Cardiac fibroblast (primary cell): ENCODE measurements around the gene XRRA1.

Experiments
- DNase-seq, 2 donors: peaks; one replicate each; pipeline versions ENCODE4 v3.0.0 to v3.0.0-alpha.2; 2010; ENCODE audit warnings: low read depth in 2 of 2
- H3K4me3 ChIP-seq, 2 donors: replicated peaks in 1 of 2; 1 replicate in 1 of 2; 2 replicates in 1 of 2; pipeline ENCODE4 v1.5.1; 2011; ENCODE audit warnings: low read depth in 2 of 2, low read length in 2 of 2, mild to moderate bottlenecking in 2 of 2, moderate library complexity in 1 of 2
- TF ChIP-seq, protein P1 (sequence below): IDR thresholded peaks from one replicate; pipeline ENCODE4 v1.5.1; 2011; ENCODE audit warnings: low read depth, mild to moderate bottlenecking, low read length, inconsistent platforms

The XRRA1 gene

DNA sequence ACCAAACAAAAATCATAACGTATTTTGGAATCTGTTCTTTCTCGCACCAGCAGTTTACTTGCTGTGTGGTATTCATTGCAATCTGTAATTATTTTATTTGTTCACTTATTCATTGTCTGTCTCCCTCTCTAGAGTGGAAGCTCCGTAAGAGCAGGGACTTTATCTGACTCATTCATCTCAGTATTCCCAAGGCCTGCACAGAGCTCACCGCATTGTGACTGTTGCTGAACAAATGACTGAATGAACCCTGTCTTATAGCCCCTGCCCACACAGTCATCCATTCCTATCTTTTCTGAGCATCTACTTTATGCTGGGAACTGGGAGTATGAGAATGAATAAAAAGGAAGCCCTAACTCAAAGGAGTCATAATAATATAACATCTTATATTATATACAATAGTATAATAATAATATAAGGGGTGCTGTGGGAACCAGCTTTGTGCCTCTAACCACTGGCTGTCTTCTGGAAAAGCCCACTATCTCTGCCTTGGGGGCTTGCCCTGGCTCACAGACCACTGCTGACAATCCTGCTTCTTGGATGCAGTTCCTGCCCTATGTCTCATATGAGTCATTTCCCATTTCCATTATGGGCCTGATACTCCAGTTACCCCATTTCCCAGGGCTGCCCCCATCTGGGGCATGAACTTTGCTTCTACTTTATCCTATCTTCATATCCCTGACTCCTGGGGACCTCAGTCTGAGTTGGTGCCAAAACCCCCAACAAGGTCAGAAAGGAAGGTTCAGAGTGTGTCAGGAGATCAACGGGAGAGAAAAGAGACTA lies 11.0 kb downstream of the XRRA1 start:
- H3K4me3 ChIP-seq: no peak overlapping the region
- DNase-seq: peak; percentile 45 to 79
- TF ChIP-seq, protein P1, sequence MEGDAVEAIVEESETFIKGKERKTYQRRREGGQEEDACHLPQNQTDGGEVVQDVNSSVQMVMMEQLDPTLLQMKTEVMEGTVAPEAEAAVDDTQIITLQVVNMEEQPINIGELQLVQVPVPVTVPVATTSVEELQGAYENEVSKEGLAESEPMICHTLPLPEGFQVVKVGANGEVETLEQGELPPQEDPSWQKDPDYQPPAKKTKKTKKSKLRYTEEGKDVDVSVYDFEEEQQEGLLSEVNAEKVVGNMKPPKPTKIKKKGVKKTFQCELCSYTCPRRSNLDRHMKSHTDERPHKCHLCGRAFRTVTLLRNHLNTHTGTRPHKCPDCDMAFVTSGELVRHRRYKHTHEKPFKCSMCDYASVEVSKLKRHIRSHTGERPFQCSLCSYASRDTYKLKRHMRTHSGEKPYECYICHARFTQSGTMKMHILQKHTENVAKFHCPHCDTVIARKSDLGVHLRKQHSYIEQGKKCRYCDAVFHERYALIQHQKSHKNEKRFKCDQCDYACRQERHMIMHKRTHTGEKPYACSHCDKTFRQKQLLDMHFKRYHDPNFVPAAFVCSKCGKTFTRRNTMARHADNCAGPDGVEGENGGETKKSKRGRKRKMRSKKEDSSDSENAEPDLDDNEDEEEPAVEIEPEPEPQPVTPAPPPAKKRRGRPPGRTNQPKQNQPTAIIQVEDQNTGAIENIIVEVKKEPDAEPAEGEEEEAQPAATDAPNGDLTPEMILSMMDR: no peak

DNA sequence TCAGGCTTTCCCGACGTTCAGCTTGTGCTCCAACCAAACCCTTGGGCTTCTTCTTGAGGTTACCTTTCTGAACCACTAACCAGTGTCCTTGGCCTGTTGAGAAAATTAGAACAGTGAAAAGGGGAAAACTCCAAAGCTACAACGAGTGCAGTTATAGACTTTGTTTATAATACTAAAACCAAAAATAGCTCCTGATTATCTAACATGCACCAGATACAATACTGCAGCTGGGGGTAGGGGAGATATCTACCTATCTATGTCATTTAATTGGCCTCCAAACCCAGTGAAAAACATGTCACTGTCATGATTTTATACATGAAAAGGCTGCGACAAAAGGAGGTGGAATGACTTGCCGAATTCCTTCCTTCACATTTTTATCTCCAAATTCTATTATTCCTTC lies 11.9 kb downstream of the XRRA1 start:
- H3K4me3 ChIP-seq: no peak overlapping the region
- TF ChIP-seq, protein P1: no peak

DNA sequence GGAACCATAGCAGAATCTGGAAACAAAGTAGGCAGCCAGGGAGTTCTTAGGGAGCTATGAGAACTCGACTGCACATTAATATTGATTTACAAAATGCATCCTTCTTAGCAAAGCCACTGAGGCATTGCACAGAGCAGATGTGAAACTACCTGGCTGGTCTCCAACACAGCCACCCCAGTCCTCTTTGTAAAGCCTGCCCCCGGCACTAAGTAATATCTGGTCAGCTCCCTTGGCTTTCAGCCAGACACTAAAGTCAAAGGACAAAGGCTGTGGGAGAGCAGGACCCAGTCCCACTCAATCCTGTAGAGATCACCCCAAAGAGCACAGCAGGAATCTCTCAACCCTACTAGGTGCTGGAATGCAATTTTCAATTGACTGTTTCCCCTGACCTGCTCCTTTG lies 12.8 kb downstream of the XRRA1 start:
- H3K4me3 ChIP-seq: no peak overlapping the region
- TF ChIP-seq, protein P1: no peak
- DNase-seq: no peak

More for the DNA sequence above, 11.9 kb downstream of the XRRA1 start:
- no peak for DNase-seq

DNA sequence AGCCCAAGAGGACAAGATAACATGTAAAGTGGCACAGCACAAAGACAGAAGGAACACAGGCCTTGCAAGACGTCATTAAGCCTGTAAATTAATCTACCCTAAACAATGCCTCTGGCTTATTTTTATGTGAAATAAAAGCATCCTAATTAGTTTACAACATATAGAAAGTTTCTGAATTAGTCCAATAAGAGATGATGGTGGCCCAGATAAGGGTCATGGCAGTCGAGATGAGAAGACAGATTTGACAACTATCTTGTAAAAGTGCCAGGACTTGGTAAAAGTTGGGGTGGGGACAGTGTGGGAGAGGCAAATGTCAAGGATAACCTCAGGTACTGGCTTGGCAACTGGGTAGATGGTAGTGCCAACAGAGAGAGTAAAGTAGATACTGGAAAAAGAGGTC lies 13.6 kb downstream of the XRRA1 start:
- TF ChIP-seq, protein P1: no peak
- no peak for DNase-seq
- H3K4me3 ChIP-seq: no peak overlapping the region

DNA sequence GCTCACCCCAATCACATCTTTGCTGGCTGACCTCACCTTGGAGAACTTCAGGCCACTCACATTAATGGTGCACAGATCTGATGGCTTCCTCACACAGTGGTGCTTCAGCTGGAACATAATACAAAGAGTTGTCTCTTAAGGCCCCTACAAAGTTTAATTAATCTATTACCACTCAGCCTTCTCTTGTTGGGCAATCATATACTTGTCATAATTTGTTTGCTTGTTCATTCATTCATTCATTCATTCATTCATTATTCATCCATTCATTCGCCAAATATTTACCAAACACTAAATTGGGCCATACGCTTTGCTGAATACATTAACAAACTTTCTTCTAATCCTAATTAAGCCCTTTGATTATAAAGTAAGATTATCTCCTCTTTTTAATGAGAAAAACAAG lies 15.1 kb downstream of the XRRA1 start:
- TF ChIP-seq, protein P1: no peak
- no peak for DNase-seq
- no peak overlapping the region for H3K4me3 ChIP-seq

DNA sequence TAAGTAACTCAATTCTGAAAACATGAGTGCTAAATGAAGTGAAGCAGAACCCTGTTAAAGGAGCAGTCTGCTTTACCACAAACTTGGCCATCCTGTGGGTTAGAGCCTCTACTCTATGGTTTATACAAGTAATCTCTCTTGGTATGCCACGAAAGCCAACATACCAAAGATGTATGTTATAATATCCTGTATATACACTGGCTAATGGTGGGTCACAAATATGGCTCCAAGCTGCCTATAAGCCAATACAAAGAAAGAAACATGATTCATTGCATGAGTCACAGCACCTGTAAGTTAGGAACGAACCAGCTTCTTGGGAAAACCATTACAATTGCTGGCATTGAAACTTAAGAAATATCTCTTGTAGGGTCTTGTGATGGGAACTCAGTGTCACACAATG lies 16.1 kb downstream of the XRRA1 start:
- H3K4me3 ChIP-seq: no peak overlapping the region
- TF ChIP-seq, protein P1: no peak
- peak in 1 of 2 donors; percentile 83 for DNase-seq

DNA sequence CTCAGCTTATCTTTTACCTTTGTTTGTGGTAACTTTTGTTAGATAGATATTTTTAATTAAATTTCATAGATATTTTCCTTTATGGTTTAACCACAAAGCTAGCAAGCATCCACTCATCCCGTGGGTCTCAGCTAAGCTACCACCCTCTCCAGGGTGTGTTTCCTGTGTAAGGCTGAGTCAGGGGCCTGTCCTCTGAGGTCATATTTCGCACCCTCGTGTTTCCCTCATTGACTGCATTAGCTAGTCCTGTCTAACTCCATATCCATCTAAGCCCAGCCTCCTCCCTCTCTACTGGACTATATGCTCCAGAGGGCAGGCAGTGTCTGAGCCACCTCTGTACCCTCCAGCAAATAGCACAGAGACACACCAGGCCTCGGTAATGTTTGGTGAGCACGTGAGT lies 16.7 kb downstream of the XRRA1 start:
- TF ChIP-seq, protein P1: no peak
- DNase-seq: peak; percentile 25 to 71
- H3K4me3 ChIP-seq: no peak overlapping the region
